Measurements from ENCODE around the gene UXS1. TPM values are rescaled to one million over a fixed set of nuclear protein-coding genes. Genes with fewer than 3 reads are reported as not detected.

Gene UXS1
- total RNA-seq, 1 donor: 24.0 TPM

GRCh38 chr2:106174056-106174455, 20.0 kb downstream of the UXS1 start:
- no peak for DNase-seq (ENCODE audit: low read depth)
- no peak overlapping the region for H3K4me3 ChIP-seq (ENCODE audit: low read depth, low read length)
- TF ChIP-seq CTCF (IDR thresholded peaks at IDR 0.05; ENCODE audit: insufficient read depth, low read length): no peak

- H3K4me3 ChIP-seq (ENCODE audit: low read depth, low read length): no peak overlapping the region
- TF ChIP-seq CTCF (IDR thresholded peaks at IDR 0.05; ENCODE audit: insufficient read depth, low read length): no peak
- no peak for DNase-seq (ENCODE audit: low read depth)
Measured at GRCh38 chr2:106172649-106173048, 21.5 kb downstream of the UXS1 start.

DNA sequence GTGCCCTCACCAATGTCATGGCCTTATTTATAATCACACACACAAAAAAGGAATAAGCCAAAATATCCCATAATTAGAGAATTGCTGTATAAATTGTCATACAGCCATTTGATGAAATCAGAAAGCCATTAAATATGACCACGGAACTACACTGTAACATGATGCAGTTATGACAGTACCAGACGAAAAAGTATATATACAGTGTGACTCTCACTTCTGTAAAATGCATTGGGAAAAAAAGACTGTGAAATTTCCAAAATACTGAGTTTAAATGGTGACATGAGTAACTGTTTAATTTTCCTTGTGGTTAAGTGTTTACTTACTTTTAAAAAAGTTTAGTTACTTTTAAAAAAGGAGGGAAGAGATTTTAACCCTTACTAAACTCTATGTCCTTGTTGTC, 25.4 kb downstream of the UXS1 start:
- H3K4me3 ChIP-seq (ENCODE audit: low read depth, low read length): no peak overlapping the region
- TF ChIP-seq CTCF (IDR thresholded peaks at IDR 0.05; ENCODE audit: insufficient read depth, low read length): no peak
- DNase-seq (ENCODE audit: low read depth): no peak

- TF ChIP-seq CTCF (IDR thresholded peaks at IDR 0.05; ENCODE audit: insufficient read depth, low read length): no peak
- H3K4me3 ChIP-seq (ENCODE audit: low read depth, low read length): no peak overlapping the region
- DNase-seq (ENCODE audit: low read depth): no peak
Measured at GRCh38 chr2:106167067-106167466, 27.0 kb downstream of the UXS1 start.

DNA sequence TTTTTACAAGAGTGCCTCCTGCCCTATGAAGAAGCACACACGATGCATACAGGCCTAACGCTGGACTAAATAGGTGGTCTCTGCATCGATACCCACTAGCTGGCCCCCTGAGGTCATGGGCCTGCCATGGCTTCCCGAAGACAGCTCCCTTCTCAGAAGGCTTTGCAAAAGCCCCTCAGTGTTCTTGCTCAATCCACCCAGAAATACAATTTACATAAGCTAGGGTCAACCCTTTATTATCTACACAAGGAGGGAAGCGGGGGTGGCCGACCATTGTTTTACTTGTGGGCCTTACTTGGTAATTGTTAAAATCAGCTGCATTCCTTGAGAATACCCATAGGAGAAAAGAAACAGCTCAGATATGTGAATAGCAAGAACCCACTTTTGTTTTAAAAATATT, 28.5 kb downstream of the UXS1 start:
- DNase-seq (ENCODE audit: low read depth): no peak
- no peak overlapping the region for H3K4me3 ChIP-seq (ENCODE audit: low read depth, low read length)
- no peak for TF ChIP-seq CTCF (IDR thresholded peaks at IDR 0.05; ENCODE audit: insufficient read depth, low read length)

DNA sequence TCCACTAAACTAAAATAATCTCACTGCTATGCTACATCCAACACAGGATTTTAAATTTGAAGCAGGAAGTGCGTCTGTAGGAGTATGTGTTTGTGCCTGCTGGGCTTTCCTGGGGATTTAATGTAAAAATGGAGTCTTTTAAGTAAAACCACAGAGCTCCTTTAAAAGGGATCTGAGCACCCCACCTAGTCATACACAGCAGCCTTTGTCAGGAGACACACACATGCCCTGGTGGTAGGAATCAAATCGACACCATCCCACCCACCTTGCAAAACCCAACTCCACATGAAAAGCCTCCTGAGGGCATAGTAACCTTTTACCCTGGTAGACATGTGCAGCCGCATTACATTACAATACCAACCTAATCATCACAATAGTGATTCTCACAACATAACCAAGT, 29.1 kb downstream of the UXS1 start:
- no peak for DNase-seq (ENCODE audit: low read depth)
- no peak overlapping the region for H3K4me3 ChIP-seq (ENCODE audit: low read depth, low read length)
- no peak for TF ChIP-seq CTCF (IDR thresholded peaks at IDR 0.05; ENCODE audit: insufficient read depth, low read length)

GRCh38 chr2:106163948-106164545, 30.1 kb downstream of the UXS1 start:
- H3K4me3 ChIP-seq (ENCODE audit: low read depth, low read length): no peak overlapping the region
- DNase-seq (ENCODE audit: low read depth): peak; percentile 34
- TF ChIP-seq CTCF (IDR thresholded peaks at IDR 0.05; ENCODE audit: insufficient read depth, low read length): no peak

Data from fibroblast of the aortic adventitia (primary cell).